ENCODE data around the gene SASH1. TPM values are rescaled to one million over a fixed set of nuclear protein-coding genes. Genes with fewer than 3 reads are reported as not detected.

The SASH1 gene
- total and polyA plus RNA-seq, 2 donors (not counting 3 experiments of a cell fraction or from before 2014, with no cell fraction given), result 18.5 to 103 TPM

- FAIRE-seq (no peak), DNase-seq (ENCODE audit: low read depth, low spot score) (no peak)
- peak overlapping the region; percentile 10 for H3K4me2 ChIP-seq (ENCODE audit: insufficient read depth, low read length)
- no TSS peak for BruUV-seq (replicated peaks)
- intact Hi-C loops (cut with micrococcal nuclease), result no loop called here
- H2AFZ ChIP-seq (ENCODE audit: low read depth, low read length), result no peak overlapping the region
- peaks cover 39% of the 10 kb centered on the region for H3K4me1 ChIP-seq (ENCODE audit: control insufficient read depth, extremely low read depth, insufficient read depth, low read length)
- peaks cover 80% of the 10 kb centered on the region for H3K79me2 ChIP-seq (ENCODE audit: control insufficient read depth, insufficient read depth, low read length)
- no peaks in the 10 kb centered on the region for H4K20me1 ChIP-seq (replicated peaks; ENCODE audit: control insufficient read depth, extremely low read depth, insufficient read depth, low read length)
- ChIA-PET POLR2A (no interaction called here), CTCF (interaction anchor here (1.5 to 1.7 kb wide), 3 partner anchors 37 to 226 kb away, joined by 3 to 6 read pairs (median 3); no protein-coding TSS in a partner anchor)
- no peaks in the 10 kb centered on the region for H3K36me3 ChIP-seq (ENCODE audit: control insufficient read depth in 2 of 2, extremely low read depth in 1 of 2, insufficient read depth in 2 of 2, low read length in 2 of 2)
- dilution Hi-C loops (cut with MboI; ENCODE audit: extremely low pct_ligation_motif_present, low sequenced_read_pairs), result no loop called here
- no peaks in the 10 kb centered on the region for H3K9me1 ChIP-seq (replicated peaks; ENCODE audit: control insufficient read depth, extremely low read depth, insufficient read depth, low read length)
- H3K27me3 ChIP-seq (ENCODE audit: control insufficient read depth in 2 of 2, insufficient read depth in 2 of 2, low read length in 2 of 2), result no peaks in the 10 kb centered on the region
- peak overlapping the region; percentile 92 for H3K27ac ChIP-seq (ENCODE audit: insufficient read depth, low read depth, low read length)
- TF ChIP-seq JUN (IDR thresholded peaks at IDR 0.05; ENCODE audit: borderline replicate concordance, insufficient read depth, insufficient read length, low read depth) (no peak), CTCF (IDR thresholded peaks at IDR 0.05; ENCODE audit: extremely low read depth in 1 of 2, insufficient read depth in 1 of 2, low read depth in 1 of 2, low read length in 2 of 2) (no peak), MYC (IDR thresholded peaks at IDR 0.05; ENCODE audit: low read depth, low read length) (no peak), POLR2AphosphoS5 (IDR thresholded peaks at IDR 0.05; ENCODE audit: insufficient read depth, low read depth, low read length) (no peak)
- no peak overlapping the region for H3K9ac ChIP-seq (replicated peaks; ENCODE audit: extremely low read depth, insufficient read depth, low read length)
- no peaks in the 10 kb centered on the region for H3K9me3 ChIP-seq (replicated peaks; ENCODE audit: control insufficient read depth, insufficient read depth, low read length)
- no peak overlapping the region for H3K4me3 ChIP-seq (replicated peaks in 1 of 3; ENCODE audit: insufficient read depth in 1 of 3, low read depth in 1 of 3, low read length in 3 of 3)
Observed at GRCh38 chr6:148405894-148406293, 63.3 kb downstream of the SASH1 start.

Data from endothelial cell of umbilical vein (primary cell).